ENCODE data around the gene DTD2.
"Not testable (repeated sequence)": the region's sequence is repeated elsewhere in the genome, so short reads cannot be mapped to it uniquely, and the experiment has no call there.

DTD2 gene

DNA sequence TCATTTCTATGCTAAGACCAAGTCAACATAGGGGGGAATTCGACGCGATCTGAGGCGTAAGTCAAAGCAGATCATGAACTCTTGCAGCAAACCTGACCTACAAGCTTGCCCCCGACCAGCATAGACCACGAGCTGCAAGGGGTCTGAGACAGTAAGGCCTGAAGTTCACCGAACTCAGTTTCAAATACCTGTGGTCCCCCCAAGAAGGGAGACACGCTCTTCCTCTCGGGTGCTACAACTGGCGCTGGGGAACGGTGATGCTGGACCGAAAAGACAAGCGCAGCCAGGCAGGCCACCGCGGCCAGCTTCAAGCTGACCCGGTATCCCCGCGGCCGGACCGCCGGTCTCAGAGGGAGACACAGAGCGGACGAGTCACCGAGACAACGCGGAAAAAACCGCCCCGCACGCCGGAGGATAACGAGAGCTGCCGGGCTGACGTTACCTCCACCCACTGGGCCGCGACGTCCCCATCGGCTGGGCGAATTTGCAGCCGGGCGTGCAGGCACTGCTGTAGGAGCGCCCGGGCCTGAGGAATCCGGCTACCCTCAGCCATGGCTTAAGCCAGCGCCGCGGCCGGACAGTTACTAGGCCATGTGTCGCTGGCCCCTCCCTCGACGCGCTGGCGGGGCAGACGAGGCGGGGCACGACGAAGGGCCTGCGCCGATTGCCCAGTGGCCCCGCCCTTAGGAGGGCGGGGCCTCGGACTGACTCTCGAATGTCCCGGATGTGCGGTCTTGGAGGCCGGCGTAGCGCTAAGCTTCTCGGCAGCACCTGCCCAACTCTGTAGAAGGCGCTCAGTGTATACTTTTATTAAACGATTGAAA, at the start of gene DTD2:
Gene DTD2, minus strand, starts transcription at position 666 of the 824 bp plus-strand sequence. Its CDS starts 113 bp downstream, at position 553.
- DNase-seq = peak; percentile 87

DNA sequence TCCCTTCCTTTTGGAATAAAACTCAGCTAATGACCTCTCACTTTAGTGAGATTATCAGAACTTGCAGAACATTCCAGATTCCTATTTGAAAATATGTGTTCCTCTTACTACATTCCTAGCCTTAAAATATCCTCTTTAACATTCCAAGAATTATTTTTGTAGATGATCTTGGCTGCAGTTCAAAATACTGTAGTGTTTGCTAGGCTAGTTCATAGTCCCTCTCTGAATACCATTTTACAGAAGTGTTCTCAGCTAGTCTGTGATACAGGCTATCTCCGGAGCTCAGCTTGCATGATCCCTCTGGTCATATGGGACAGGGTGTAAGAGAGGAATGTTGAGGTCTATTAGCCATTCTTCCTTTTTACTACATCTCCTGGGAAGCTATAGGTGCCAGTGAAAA, 48.1 kb upstream of the DTD2 start:
- DNase-seq = no peak

DNA sequence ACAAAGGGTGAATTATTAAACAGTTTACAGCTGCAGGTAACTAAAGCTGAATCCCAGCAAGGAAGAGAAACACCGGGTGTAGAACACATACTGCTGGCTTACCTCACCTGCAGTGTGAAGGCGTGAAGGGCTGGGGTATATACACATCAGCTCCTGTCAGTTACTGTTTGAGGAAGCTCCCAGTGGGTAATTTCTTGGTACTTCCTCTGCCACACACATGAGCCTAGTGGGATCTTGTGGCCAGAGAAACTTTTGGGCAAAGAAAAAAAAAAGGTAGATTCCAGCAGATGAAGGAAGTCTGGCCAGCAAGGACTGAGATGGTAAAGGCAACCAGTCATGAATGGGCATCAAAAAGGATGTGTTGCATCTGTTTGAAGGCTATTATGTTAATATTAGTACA, 44.6 kb upstream of the DTD2 start:
- no peak for DNase-seq

DNA sequence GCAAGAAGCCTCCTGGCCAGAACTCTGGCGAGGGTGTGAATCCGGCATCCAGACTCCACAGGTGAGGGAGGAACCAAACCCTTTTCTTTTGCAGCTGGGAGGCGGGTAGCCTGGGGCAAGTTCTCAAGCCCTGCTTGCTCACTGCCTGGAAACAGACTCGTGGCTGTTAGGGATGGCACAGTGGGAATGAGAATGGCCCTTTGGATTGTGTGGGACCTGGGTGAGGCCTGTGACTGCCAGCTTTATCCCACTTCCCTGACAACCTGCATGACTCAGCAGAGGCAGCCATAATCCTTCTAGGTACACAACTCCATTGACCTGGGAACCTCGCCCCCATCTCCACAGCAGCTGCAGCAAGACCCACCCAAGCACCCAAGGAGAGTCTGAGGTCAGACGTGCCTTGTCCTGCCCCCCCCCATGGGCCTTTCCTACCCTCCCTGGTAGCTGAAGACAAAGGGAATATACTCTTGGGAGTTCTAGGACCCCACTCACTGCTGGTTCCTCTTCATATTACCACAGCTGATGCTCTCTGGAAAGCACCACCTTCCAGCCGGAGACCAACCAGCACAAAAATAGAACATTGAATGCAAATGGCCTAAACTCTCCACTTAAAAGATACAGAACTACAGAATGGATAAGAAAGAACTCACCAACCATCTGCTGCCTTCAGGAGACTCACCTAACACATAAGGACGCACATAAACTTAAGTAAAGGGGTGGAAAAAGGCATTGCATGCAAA, 35.6 kb upstream of the DTD2 start:
- no peak for DNase-seq

DNA sequence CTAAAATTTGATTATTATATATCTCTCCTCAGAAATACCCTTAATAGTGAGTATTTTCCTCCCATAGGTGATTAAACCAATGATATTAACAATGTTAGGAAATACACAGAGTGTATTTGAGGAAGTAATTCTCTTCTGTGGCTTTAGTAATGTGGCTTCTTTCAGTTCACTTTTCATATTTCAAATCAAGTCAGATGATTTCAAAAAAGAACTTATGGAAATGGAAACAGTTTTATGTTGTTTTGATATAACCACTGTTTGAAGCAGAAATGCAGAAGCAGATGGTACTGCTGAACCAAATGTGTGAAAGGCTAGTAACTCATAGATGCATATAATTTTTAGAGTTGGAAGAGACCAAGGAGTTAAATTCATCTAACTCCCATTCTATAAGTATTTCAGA, 32.4 kb upstream of the DTD2 start:
- no peak for DNase-seq

DNA sequence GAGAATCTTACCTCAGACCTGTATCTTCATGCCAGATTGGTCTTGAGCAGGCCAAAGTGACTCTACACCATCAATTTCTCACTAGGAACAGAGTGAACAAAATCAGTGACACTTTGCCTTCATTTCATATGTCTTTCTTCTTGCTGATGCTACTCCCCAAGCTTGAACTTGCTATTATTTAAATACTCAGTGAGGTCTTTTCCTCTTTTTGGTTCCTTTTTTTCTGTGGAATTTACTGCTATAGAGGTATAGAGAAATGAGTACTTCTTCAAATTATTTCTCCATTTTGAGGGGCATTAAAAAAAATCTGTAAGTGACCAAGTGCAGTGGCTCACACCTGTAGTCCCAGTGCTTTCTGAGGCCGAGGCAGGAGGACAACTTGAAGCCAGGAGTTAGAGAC, 30.6 kb upstream of the DTD2 start, which contains the start of gene GPR33:
Gene GPR33, minus strand, starts transcription at position 154 of the 400 bp plus-strand sequence. CDS start 4,074 bp downstream, outside the sequence.
- no peak for DNase-seq

DNA sequence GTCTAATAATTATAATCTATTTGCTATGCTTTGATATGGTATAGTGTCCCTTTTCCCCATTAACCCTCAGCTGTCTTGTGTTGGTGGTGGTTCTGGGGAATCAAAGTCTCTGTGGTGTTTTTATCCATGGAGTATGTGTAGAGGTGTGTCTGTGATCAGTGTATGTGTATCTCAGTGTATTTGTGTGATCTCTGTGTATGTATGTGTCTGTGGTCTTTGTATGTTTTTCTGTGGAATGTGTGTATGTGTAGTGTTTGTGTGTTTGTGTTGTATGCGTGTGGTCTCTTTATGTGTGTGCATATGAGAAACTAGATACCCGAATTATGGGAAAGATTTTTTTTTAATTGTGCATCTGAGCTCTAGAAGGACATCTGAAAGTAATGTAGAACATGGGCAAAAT, 29.5 kb upstream of the DTD2 start:
- DNase-seq = no peak

DNA sequence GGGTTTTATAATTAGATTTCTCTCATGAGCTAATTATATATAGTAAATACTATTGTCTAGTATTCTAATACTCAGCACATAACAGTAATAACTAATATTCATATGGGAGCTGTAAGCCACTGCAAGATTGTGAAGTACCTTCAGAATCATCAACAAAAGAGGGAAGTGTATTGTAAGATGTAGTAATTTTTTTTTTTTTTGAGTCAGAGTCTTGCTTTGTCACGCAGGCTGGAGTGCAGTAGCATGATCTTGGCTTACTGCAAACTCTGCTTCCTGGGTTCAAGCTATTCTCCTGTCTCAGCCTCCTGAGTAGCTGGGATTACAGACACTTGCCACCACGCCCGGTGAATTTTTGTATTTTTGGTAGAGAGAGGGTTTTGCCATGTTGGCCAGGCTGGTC, 27.4 kb upstream of the DTD2 start:
- no peak for DNase-seq

DNA sequence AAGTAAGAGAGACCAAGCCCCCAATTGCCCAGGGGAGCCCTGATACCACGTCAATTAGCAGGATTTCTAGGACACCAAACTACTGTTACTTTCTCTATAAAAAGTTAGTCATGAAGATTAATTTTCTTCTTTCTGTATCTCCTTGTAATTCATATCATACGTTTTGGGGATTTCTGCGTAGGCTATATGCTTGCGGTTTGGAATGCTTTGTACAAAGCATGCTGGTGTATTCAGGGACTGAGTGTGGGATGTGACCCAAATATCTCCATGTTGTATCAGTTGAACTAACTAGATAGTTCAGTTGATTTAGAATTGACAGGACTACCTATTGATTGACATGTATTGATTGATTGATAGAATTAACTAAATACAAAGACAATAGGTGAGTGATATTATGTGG, 22.9 kb upstream of the DTD2 start:
- DNase-seq = no peak

DNA sequence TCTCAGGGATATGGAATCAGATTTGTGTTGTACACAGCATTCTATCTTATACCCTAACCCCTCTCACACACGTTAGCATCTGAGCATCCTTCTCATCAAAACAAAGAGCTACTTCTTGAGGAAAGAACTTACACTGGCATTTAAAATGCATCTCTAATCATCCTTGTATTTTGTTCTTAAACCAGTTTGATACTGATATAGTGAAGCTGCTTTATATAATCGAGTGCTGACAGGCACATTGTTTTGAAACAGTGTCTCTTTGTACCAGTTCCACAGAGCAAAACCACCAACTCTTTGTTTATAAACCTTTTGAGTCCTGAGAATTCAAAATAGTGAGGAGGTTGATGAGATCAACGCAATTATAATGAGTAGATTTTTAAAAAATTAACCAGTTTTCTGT, 21.7 kb upstream of the DTD2 start:
- no peak for DNase-seq

DNA sequence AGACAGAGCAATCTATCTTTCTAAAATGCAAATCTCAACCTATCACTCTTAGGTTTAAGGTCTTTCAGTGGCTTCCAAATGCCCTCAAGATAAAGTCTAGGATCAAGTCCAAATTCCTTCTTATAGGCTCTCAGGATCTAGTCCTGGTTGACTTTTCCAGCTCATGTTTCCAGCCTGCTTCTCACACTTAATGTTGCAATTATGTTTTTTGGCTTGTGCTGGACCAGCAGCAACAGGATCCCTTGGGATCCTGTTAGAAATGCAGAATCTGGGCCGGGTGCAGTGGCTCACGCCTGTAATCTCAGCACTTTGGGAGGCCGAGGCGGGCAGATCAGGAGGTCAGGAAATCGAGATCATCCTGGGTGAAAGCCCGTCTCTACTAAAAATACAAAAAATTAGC, 19.9 kb upstream of the DTD2 start:
- no peak for DNase-seq

DNA sequence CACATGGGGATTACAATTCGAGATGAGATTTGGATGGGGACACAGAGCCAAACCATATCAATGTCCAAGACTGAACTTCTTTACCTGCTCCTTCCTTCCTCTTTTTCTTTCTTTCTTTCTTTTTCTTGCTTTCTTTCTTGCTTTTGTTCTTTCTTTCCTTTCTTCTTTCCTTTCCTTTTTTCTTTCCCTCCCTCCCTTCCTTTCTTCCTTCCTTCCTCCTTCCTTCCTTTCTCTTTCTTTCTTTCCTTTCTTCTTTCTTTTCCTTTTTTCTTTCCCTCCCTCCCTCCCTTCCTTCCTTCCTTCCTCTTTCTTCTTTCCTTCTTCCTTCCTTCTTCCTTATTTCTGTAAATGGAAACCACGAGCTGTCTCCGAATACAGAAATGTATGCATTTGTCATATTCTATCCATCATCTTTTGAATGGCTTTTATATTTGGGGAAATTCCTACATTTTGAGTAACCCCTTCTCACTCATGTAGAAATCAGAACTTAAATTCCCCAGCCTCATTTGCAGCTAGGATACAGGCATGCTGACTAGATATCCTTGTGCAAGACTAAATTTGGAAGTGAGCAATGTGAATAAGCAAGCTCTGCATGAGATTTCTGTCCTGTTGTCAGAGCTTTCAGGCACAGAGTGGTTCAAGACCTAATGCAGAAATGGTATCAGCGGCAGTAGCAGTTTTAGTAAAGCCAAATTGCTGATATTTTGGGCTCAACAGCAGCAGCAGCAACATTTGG, 19.0 kb upstream of the DTD2 start:
- no peak for DNase-seq

DNA sequence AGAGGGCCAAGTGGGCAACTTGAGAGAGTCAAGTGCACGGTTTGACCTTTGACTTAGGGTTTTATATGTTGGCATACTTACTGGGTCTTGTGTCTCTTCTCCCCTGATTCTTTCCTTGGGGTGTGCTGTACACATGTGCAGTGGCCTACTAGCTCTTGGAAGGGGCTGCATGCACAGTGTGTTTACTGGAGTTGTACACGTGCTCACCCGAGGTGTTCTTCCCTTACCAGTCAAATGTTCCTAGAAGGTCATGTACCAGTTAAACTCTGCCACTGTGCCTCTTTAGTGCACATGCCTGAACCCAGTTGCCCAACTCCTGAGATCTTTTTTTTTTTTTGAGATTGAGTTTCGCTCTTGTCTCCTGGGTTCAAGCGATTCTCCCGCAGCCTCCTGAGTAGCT, 9.2 kb upstream of the DTD2 start:
- DNase-seq = no peak

DNA sequence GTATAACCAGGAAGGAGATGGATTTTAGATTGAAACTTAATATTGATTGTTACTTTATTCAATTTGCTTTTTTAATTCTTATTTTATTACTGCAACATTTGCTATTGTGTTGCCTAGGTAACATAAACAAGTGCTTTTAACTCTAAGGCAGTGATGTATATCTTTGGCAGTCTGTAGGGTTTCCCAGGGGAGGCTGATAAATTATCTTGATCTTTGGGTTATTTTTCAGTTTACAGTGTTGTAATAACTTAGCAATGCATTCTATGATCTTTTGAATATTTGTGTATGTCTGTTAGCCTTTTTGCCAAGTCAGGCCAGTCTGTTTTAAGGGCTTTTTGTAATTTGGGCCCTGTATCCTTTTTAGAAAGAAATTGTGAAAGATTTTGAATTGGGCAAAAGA, 7.8 kb upstream of the DTD2 start:
- DNase-seq = no peak

DNA sequence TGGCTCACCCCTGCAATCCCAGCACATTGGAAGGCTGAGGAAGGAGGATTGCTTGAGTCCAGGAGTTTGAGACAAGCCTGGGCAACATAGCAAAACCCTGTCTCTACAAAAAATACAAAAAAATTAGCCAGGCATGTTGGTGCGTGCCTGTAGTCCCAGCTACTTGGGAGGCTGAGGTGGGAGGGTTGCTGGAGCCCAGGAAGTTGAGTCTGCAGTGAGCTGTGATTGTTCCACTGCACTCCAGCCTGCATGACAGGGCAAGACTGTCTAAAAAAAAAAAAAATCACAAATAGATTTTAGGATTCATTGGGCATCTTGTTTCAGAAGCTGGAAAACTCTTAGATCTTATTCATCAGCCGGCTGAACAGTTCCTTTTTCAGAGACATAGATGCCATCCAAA, 5.1 kb upstream of the DTD2 start:
- DNase-seq = not testable (repeated sequence)

DNA sequence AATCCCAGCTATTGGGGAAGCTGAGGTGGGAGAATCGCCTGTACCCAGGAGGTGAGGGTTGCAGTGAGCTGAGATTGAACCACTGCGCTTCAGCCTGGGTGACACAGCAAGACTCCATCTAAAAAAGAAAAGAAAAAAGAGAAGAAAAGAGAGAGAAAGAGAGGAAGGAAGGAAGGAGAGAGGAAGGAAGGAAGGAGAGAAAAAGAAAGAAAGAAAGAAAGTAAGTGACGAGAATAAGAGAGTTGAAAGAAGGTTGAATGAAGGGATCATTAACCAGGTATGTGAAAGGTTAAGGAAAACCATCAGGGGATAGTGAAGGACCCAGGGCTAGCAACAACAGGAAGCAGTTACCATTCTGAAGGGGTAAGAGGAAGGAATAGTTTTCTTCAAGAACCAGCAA, 4.2 kb upstream of the DTD2 start:
- no peak for DNase-seq

DNA sequence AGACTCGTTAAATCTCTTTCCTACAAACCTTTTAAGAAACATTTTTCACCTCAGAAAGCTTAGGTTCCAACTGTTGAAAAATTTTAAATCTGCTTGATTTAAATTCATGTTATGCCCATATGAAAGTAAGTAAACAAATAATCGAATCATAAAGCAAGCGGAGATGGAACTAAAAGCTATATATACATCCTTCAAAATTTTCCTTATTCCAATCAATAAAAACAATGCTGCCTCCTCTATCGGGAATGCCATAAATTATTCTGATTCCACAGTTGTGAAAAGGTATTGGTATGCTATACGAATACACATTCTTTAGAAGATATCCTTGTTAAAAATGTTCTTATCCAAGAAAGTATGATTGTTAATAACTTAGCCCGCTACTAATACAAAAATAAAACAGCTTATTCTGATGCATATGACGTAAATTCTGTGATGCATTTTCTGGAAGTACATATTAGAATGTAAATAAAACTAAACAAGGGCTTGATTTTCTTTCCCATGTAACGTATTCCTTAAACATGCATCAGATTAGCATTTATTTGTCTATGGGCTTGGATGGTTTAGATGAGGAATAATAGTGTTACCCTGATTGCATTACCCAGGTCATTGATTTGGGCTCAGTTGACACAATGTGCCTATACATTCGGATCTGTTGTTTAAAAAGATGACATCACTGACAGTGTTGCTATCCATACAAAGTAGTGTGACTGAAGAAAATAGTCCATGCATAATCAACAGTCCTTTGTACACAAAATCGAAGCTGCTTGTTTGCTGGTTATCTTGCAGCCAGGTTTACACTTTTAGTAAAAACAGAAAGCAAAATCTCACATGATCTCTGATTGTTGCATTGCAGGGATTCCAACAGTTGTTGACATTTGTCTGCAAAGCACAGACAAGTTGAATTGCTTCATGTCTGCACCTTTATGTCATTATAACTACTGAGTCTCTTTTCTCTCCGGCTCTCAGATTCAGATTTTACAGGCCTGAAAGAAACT, 656 bp upstream of the DTD2 start:
- DNase-seq = no peak

DNA sequence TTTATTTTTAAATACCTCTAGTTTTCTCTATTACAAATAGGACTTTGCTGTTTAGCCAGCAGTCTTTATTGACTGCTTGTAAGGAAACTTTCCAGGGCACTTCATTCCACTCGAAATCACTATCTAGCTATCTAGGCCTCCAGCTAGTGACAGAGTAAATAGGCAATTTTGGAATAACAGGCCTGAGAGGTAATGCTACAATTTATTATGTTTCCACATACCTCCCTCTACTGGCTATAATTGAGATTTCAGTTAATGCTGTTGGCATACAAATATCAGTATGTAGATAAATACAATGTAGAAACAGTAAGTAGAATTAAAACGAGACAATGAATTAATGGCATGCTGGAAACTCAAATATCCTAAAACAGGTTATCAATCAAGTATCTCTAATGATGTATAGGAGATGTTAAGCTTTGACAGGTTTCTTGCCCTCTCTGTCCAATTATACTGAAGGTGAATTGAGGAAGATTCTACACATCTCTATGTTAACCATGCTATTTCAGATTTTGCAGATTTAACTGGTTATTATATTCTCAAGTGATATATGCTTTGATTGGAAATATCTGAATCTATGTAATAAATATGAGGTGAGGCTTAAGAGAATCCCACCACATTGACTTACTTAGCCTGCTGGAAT, 7.2 kb downstream of the DTD2 start:
- no peak for DNase-seq

DNA sequence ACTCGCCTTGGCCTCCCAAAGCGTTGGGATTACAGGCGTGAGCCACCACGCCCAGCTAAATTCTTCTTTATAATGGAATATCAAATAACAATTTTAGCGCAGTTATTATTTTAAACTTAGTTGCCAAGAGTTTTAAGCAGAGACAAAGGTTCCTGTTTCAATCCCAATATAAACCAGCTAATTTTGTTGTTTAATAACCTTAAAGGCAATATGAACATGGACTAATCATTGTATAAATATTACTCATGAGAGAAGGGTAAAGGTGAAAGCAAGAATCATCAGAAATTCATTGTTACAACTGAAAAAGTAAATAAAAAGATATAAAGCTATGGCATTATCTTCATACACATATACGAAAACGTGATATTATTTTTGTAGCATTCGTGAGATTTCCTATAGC, 8.2 kb downstream of the DTD2 start:
- no peak for DNase-seq

DNA sequence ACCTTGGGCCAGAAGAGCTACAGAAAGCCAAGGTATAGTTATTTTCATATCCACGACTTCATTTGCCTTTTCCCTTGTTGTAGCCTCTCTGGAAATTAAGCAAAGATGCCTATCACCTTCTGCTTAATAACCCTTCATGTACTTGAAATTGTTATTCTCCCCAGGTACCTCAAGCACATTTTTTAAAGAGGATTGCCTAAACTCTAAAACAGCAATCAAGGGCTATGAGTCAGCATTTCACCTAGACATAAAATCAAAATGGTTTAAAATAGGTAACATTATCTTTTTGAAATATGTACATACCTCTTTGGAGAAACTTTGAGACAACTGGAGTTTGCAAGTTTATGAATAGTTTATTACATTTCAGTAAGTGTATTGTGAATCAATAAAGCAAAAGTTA, 11.6 kb downstream of the DTD2 start:
- no peak for DNase-seq

DNA sequence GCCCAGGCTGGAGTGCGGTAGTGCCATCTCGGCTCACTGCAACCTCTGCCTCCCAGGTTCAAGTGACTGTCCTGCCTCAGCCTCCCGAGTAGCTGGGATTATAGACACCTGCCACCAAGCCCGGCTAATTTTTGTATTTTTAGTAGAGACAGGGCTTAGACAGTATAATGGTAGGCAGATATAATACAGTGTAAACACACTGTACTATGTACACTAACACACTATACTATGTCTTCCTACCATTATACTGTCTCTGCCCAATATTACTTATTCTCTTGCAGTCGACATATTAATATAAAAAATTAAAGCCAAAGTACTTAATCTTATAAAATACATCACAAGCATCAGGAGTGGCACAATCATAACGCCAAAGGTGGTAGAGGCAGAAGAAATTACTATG, 15.0 kb downstream of the DTD2 start:
- no peak for DNase-seq
